ENCODE data around the gene ELFN1.

GRCh38 chr7:1671594-1672451 lies 1.7 kb downstream of the ELFN1 start:
- no peak for TF ChIP-seq CTCF (IDR thresholded peaks at IDR 0.05; ENCODE audit: insufficient read depth, low read length, poor library complexity, severe bottlenecking)
- TF ChIP-seq EZH2phosphoT487 (conservative IDR thresholded peaks at IDR 0.05; ENCODE audit: low read length), result no peak
